ENCODE measurements around the gene TMEM158.

DNA sequence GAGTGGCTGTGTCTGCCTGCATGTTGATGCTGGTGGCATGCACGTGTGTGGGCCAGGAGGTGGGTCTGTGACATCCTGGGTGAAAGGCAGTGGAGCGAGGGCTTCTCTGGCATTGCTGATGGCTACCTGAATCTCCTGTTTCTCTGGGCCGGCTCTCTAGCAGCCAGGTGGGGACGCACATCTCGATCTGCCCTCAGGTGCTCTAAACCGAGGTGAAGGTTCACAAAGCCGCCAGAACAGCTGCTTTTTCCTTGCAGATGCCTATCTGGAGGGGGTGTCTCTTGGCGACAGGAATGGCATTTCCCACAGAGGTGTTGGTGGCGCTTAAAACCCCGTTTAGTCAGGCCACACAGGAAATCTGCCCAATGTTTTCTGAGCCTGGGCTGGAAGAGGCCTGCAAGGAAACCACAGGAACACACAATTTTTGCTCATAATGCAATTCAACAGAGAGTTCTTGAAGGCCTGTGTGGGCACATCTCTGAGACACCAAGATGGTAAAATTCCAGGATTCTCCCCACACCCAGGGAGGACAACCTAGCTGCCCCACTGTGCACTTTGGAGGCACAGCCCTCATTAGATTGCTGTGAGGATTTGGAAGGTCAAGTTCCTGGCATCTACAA is 11.9 kb downstream of the TMEM158 start:
- TF ChIP-seq, protein P1, sequence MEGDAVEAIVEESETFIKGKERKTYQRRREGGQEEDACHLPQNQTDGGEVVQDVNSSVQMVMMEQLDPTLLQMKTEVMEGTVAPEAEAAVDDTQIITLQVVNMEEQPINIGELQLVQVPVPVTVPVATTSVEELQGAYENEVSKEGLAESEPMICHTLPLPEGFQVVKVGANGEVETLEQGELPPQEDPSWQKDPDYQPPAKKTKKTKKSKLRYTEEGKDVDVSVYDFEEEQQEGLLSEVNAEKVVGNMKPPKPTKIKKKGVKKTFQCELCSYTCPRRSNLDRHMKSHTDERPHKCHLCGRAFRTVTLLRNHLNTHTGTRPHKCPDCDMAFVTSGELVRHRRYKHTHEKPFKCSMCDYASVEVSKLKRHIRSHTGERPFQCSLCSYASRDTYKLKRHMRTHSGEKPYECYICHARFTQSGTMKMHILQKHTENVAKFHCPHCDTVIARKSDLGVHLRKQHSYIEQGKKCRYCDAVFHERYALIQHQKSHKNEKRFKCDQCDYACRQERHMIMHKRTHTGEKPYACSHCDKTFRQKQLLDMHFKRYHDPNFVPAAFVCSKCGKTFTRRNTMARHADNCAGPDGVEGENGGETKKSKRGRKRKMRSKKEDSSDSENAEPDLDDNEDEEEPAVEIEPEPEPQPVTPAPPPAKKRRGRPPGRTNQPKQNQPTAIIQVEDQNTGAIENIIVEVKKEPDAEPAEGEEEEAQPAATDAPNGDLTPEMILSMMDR (IDR thresholded peaks at IDR 0.05) = no peak
- no peak for TF ChIP-seq POLR2AphosphoS5 (IDR thresholded peaks at IDR 0.05)
- no peak for TF ChIP-seq EP300 (IDR thresholded peaks at IDR 0.05)
- TF ChIP-seq POLR2A (IDR thresholded peaks at IDR 0.05) = no peak
